IPS DF 6.9 (cell line): ENCODE measurements around the gene MUCL1.

Experiments used
- DNase-seq: peaks from one replicate; pipeline ENCODE4 v3.0.0-alpha.2; 2013; ENCODE audit warnings: low read depth, low spot score
- H3K27ac ChIP-seq: one replicate; pipeline ENCODE4 v1.5.1; 2013; ENCODE audit warnings: low read length, control low read depth
- H3K27me3 ChIP-seq: 2 replicates; pipeline ENCODE4 v1.6.1; 2013; ENCODE audit warnings: mild to moderate bottlenecking, low read length; ENCODE audit not compliant: control insufficient read depth, insufficient read depth
- H3K36me3 ChIP-seq: 2 replicates; pipeline ENCODE4 v1.6.1; 2013; ENCODE audit warnings: low read length; ENCODE audit not compliant: control insufficient read depth, insufficient read depth
- H3K4me1 ChIP-seq: 2 replicates; pipeline ENCODE4 v1.6.1; 2013; ENCODE audit warnings: low read length; ENCODE audit not compliant: control insufficient read depth, insufficient read depth
- H3K4me3 ChIP-seq: 2 replicates; pipeline ENCODE4 v1.5.1; 2013; ENCODE audit warnings: mild to moderate bottlenecking, low read length
- H3K9me3 ChIP-seq: 2 replicates; pipeline ENCODE4 v1.6.1; 2013; ENCODE audit warnings: low read length, inconsistent platforms; ENCODE audit not compliant: control insufficient read depth, insufficient read depth
- WGBS: extraction: QIAGEN DNeasy Blood & Tissue Kit; methylation state at CpG from one replicate; pipeline ENCODE4 v1.1.7; 2013; ENCODE audit warnings: mixed read lengths, missing lambda C conversion rate; ENCODE audit not compliant: insufficient read length, insufficient coverage; 5-methylcytosine and 5-hydroxymethylcytosine counted together

The MUCL1 gene

GRCh38 chr12:54853933-54854538, at the start of gene MUCL1:
Gene MUCL1, plus strand, starts transcription at chr12:54854516. Its CDS starts 67 bp downstream, at chr12:54854583.
- H3K4me1 ChIP-seq, result no peaks in the 10 kb centered on the region
- DNase-seq, result peak; percentile 66
- H3K4me3 ChIP-seq, result no peak within 1 kb of the TSS
- no peaks in the 10 kb centered on the region for H3K9me3 ChIP-seq
- H3K27me3 ChIP-seq, result peaks cover 7% of the 10 kb centered on the region; the same call in 1 of the 2 replicates
- H3K36me3 ChIP-seq, result no peaks in the 10 kb centered on the region
- H3K27ac ChIP-seq, result no peak within 1 kb of the TSS
- WGBS, result no CpG with 5 or more reads among the region's 6 CpGs

DNA sequence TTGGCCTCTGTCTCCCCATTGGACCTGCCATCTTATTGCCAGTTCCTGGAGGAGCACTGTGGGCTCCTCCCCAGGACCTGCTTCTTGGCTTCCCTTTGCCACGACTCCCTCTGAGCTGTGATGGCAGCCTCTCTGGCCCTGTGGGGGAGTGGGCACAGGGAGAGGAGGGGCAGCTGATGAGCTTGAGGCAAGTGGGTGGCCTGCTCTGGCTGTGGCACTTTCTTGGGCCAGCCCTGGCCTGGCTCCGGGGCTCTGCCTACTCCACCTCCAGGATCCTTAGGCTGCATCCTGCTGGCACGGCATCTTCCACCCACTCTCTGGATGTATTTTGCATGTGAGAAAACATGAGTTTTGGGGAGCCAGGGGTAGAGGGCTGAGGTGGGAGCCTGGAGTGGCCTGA, 32.6 kb upstream of the MUCL1 start:
- WGBS, result no CpG with 5 or more reads among the region's 3 CpGs

DNA sequence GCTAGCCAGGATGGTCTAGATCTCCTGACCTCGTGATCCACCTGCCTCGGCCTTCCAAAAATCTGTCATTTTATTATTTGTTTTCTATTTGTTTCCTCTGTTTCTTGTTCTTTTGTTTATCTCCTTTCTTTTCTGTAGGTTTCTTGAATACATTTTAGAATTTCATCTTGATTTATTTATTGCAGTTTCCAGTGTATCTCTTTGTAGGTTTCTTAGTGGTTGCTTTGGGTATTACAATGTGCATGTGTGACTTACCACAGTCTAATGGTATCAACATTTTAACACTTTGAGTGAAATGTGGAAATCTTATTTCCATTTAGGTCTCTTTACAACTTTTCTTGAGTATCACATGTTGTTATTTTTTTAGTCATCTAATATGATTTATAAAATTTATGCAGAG, 29.9 kb upstream of the MUCL1 start:
- no peaks in the 10 kb centered on the region for H3K27me3 ChIP-seq
- no peak overlapping the region for H3K4me3 ChIP-seq
- H3K36me3 ChIP-seq, result no peaks in the 10 kb centered on the region
- no peaks in the 10 kb centered on the region for H3K4me1 ChIP-seq
- WGBS, result no CpG with 5 or more reads among the region's 2 CpGs
- no peak overlapping the region for H3K27ac ChIP-seq
- H3K9me3 ChIP-seq, result no peaks in the 10 kb centered on the region
- no peak for DNase-seq

More for the DNA sequence above, 32.6 kb upstream of the MUCL1 start:
- no peak for DNase-seq
- H3K9me3 ChIP-seq, result no peaks in the 10 kb centered on the region; the same call in 1 of the 2 replicates
- no peaks in the 10 kb centered on the region for H3K36me3 ChIP-seq
- H3K27me3 ChIP-seq, result no peaks in the 10 kb centered on the region
- H3K4me3 ChIP-seq, result no peak overlapping the region
- no peaks in the 10 kb centered on the region for H3K4me1 ChIP-seq
- no peak overlapping the region for H3K27ac ChIP-seq

GRCh38 chr12:54829511-54829910, 24.8 kb upstream of the MUCL1 start:
- no peak overlapping the region for H3K27ac ChIP-seq
- H3K4me1 ChIP-seq, result no peaks in the 10 kb centered on the region
- DNase-seq, result no peak
- H3K36me3 ChIP-seq, result no peaks in the 10 kb centered on the region
- no peaks in the 10 kb centered on the region for H3K27me3 ChIP-seq
- no CpG with 5 or more reads among the region's 5 CpGs for WGBS
- H3K9me3 ChIP-seq, result no peaks in the 10 kb centered on the region
- H3K4me3 ChIP-seq, result no peak overlapping the region

DNA sequence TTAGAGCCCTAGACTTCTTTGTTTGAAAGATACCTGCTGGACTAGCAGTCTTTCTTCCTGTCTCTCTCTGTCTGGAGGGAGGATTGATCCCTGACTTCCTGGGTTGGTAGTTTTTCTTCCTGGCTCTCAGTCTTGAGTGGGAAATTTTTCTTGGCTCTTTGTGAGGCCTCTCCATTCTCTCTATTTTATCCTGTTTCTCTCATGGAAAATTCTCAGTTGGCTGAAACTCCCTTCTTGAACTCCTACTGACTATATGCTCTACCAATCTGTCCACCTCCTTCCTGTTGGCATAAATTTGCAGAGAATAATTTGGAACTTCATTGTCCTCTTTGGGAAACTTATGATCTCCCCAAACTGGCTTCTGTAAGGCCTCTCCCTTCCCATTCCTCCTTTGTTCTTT, 24.1 kb upstream of the MUCL1 start:
- H3K36me3 ChIP-seq, result no peaks in the 10 kb centered on the region
- DNase-seq, result no peak
- H3K27me3 ChIP-seq, result no peaks in the 10 kb centered on the region
- no peak overlapping the region for H3K4me3 ChIP-seq
- no peaks in the 10 kb centered on the region for H3K9me3 ChIP-seq
- H3K4me1 ChIP-seq, result no peaks in the 10 kb centered on the region
- H3K27ac ChIP-seq, result no peak overlapping the region

GRCh38 chr12:54831631-54832030, 22.7 kb upstream of the MUCL1 start:
- Histone ChIP-seq H3K4me3 (no peak overlapping the region), H3K27ac (no peak overlapping the region), H3K9me3 (no peaks in the 10 kb centered on the region), H3K4me1 (no peaks in the 10 kb centered on the region), H3K27me3 (no peaks in the 10 kb centered on the region), H3K36me3 (no peaks in the 10 kb centered on the region)
- no peak for DNase-seq
- 100% methylated on average over 1 of the region's 1 CpG for whole genome bisulfite sequencing

GRCh38 chr12:54840244-54840865, 14.0 kb upstream of the MUCL1 start:
- Histone ChIP-seq H3K4me1 (no peaks in the 10 kb centered on the region), H3K4me3 (no peak overlapping the region), H3K27ac (no peak overlapping the region), H3K27me3 (no peaks in the 10 kb centered on the region), H3K36me3 (no peaks in the 10 kb centered on the region), H3K9me3 (no peaks in the 10 kb centered on the region)
- WGBS, result no CpG with 5 or more reads among the region's 3 CpGs
- no peak for DNase-seq

DNA sequence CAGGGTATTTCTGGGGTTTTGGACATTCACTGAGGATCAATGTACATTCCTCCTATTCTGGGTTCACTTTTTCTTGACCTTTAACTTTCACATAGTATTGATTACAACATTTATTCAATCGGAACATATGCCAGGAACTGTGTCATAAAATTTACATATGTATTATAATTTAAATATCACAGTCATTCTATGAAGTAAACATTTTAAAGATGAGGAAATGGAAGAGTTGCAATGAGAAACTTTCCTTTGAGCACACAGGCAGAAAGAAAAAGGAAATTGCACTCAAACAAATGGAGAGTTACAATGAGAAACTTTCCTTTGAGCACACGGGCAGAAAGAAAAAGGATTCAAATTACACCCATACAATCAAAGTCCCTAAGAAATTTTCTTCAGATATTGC, 3.1 kb downstream of the MUCL1 start:
- no CpG with 5 or more reads among the region's 2 CpGs for WGBS
- Histone ChIP-seq H3K27me3 (peaks cover 12% of the 10 kb centered on the region), H3K4me3 (no peak overlapping the region), H3K27ac (no peak overlapping the region), H3K36me3 (no peaks in the 10 kb centered on the region), H3K4me1 (no peaks in the 10 kb centered on the region), H3K9me3 (no peaks in the 10 kb centered on the region)
- no peak for DNase-seq

- no CpG with 5 or more reads among the region's 1 CpG for WGBS
- H3K9me3 ChIP-seq, result no peaks in the 10 kb centered on the region
- H3K4me1 ChIP-seq, result no peaks in the 10 kb centered on the region
- no peak overlapping the region for H3K27ac ChIP-seq
- DNase-seq, result no peak
- no peak overlapping the region for H3K4me3 ChIP-seq
- H3K27me3 ChIP-seq, result peaks cover 12% of the 10 kb centered on the region
- no peaks in the 10 kb centered on the region for H3K36me3 ChIP-seq
Observed at GRCh38 chr12:54858562-54858961, 4.2 kb downstream of the MUCL1 start.

GRCh38 chr12:54859502-54859901, 5.2 kb downstream of the MUCL1 start:
- Histone ChIP-seq H3K27ac (no peak overlapping the region), H3K4me1 (no peaks in the 10 kb centered on the region), H3K4me3 (no peak overlapping the region), H3K27me3 (peaks cover 12% of the 10 kb centered on the region), H3K9me3 (no peaks in the 10 kb centered on the region), H3K36me3 (no peaks in the 10 kb centered on the region)
- DNase-seq, result no peak
- no CpG with 5 or more reads among the region's 4 CpGs for whole genome bisulfite sequencing

DNA sequence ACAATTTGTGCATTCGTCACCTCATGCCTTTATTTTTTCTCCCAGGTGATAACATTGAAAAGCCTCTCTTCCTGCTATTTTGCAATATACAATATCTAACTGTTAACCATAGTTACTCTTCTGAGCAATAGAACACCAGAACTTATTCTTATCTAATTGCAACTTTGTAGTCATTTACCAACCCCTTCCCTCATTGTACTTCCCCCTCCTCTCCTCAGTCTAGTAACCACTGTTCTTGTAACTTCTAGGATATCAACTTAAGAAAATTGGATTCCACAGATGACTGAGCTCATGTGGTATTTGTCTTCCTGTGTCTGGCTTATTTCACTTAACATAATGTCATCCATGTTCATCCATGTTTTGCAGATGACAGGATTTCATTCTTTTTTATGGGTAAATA, 7.6 kb downstream of the MUCL1 start:
- H3K4me1 ChIP-seq, result no peaks in the 10 kb centered on the region
- H3K4me3 ChIP-seq, result no peak overlapping the region
- no peak overlapping the region for H3K27ac ChIP-seq
- peaks cover 10% of the 10 kb centered on the region for H3K27me3 ChIP-seq
- H3K9me3 ChIP-seq, result no peaks in the 10 kb centered on the region
- no CpG with 5 or more reads among the region's 1 CpG for WGBS
- DNase-seq, result no peak
- H3K36me3 ChIP-seq, result no peaks in the 10 kb centered on the region
